Left lung (tissue), 10 donors: ENCODE data around the gene RYR2. TPM values are rescaled to one million over a fixed set of nuclear protein-coding genes. Genes with fewer than 3 reads are reported as not detected.

Experiments used
- ATAC-seq: fragments of 200-7000 bp; cut with Tn5 transposase; one replicate; pipeline ENCODE4 v1.9.1; 2020; ENCODE audit warnings: moderate library complexity
- DNase-seq, 4 donors: peaks; one replicate each; pipeline ENCODE4 v3.0.0-alpha.2; 2013 to 2020
- H3K27ac ChIP-seq, 2 donors: fragments of 200-600 bp; sonication (generic) in 1 of 2; one replicate each; pipeline versions ENCODE4 v1.5.0 to v1.8.0; 2020 to 2021
- H3K27me3 ChIP-seq, 2 donors: fragments of 200-600 bp; sonication (generic) in 1 of 2; one replicate each; pipeline versions ENCODE4 v1.5.0 to v1.8.0; 2020 to 2021
- H3K36me3 ChIP-seq, 2 donors: fragments of 200-600 bp; sonication (generic) in 1 of 2; one replicate each; pipeline versions ENCODE4 v1.5.0 to v1.8.0; 2020 to 2021
- H3K4me1 ChIP-seq, 2 donors: fragments of 200-600 bp; one replicate each; pipeline ENCODE4 v1.8.0; 2021
- H3K4me3 ChIP-seq, 2 donors: fragments of 200-600 bp; sonication (generic) in 1 of 2; one replicate each; pipeline versions ENCODE4 v1.5.0 to v1.8.0; 2020 to 2021; ENCODE audit warnings: mild to moderate bottlenecking in 1 of 2
- H3K9me3 ChIP-seq, 2 donors: fragments of 200-600 bp; sonication (generic) in 1 of 2; one replicate each; pipeline versions ENCODE4 v1.5.0 to v1.8.0; 2020 to 2021
- CTCF ChIP-seq, 2 donors: fragments of 200-600 bp; sonication (generic) in 1 of 2; IDR thresholded peaks; one replicate each; pipeline versions ENCODE4 v1.5.0 to v1.8.0; 2021; ENCODE audit warnings: antibody characterized with exemption in 2 of 2
- intact Hi-C, 2 donors: fragments of 100-400 bp; cut with DNase I; formaldehyde crosslinking; loops; one replicate each; pipeline versions ENCODE4 v1.11.2 to v1.14.2; 2022
- polyA plus RNA-seq, 6 donors: library from polyadenylated mRNA; unstranded; fragments of 120-200 nt; gene quantifications; one replicate each; pipeline ENCODE4 v1.2.1, GENCODE V29; 2013; ENCODE audit not compliant: insufficient read length in 6 of 6
- total RNA-seq, 2 donors: library from RNA; stranded (reverse); fragmentation: NEBNext Ultra II Directional; extraction: Animal tissue kit (Norgen Biotek cat#: 25700); gene quantifications; one replicate each; pipeline ENCODE4 v1.2.1, GENCODE V29; 2021
- donor health status: DM: no; HTN: yes; CAD: no.
- donor health status: DM: no; HTN: no; CAD: no.

RYR2 gene
- total and polyA plus RNA-seq, 8 donors, result 4.7 to 10.3 (median 7.6) TPM

GRCh38 chr1:237670302-237670701 lies 628.3 kb downstream of the RYR2 start:
- intact Hi-C loops, result no loop called here
- no peaks in the 10 kb centered on the region for H3K9me3 ChIP-seq

GRCh38 chr1:237671262-237671661 lies 629.3 kb downstream of the RYR2 start:
- ATAC-seq (no peak), DNase-seq (no peak)
- Histone ChIP-seq H3K9me3 (no peaks in the 10 kb centered on the region), H3K27me3 (no peaks in the 10 kb centered on the region), H3K27ac (no peak overlapping the region), H3K36me3 (no peaks in the 10 kb centered on the region), H3K4me3 (no peak overlapping the region), H3K4me1 (no peaks in the 10 kb centered on the region)
- no peak for TF ChIP-seq CTCF (IDR thresholded peaks at IDR 0.05)
- intact Hi-C loops, result no loop called here

More at GRCh38 chr1:237670302-237670701, 628.3 kb downstream of the RYR2 start:
- ATAC-seq (no peak), DNase-seq (no peak)
- Histone ChIP-seq H3K4me3 (no peak overlapping the region), H3K27ac (no peak overlapping the region), H3K27me3 (no peaks in the 10 kb centered on the region), H3K36me3 (no peaks in the 10 kb centered on the region), H3K4me1 (no peaks in the 10 kb centered on the region)
- no peak for TF ChIP-seq CTCF (IDR thresholded peaks at IDR 0.05)

DNA sequence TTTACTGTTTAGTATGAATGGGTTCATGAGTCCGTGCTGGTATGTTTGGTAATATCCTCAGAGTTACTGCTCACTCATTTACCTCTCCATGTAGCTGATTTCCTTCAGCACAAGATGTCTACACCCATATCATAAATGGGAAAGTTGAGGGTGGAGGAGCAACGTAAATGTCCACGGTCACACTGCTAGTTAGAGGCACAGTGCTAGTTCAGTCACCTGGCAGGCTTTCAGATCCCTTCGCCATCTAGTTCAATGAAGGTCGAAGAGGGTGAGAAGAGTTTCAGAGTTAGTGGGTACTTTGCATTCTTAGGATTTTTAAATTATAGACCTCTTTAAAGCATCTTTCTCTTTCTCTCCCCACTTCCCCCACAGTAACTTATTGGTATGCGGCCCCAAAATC lies 630.0 kb downstream of the RYR2 start:
- Histone ChIP-seq H3K9me3 (no peaks in the 10 kb centered on the region), H3K27ac (no peak overlapping the region), H3K27me3 (no peaks in the 10 kb centered on the region), H3K4me3 (no peak overlapping the region), H3K4me1 (no peaks in the 10 kb centered on the region), H3K36me3 (no peaks in the 10 kb centered on the region)
- intact Hi-C loops, result no loop called here
- no peak for DNase-seq
- no peak for ATAC-seq
- TF ChIP-seq CTCF (IDR thresholded peaks at IDR 0.05), result no peak

DNA sequence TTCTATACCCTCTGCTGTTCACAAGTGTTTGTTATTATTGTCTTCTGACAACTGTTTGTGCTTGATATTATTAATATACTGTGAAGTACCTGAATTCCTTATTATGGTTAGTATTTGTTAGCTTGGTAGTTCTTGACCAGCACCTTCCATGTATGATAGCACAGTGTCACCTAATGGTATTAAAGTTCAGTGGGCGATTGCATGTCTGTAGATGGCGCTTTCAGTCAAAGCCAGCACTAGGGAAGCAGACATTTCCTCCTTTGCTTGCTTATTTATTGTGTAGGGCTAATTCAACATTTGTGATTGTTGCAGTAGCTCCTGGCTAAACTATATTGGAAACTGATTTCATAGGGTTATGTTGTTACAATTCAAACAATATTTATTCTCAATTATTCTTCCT lies 630.8 kb downstream of the RYR2 start:
- no peaks in the 10 kb centered on the region for H3K36me3 ChIP-seq
- H3K27ac ChIP-seq, result no peak overlapping the region
- no peaks in the 10 kb centered on the region for H3K4me1 ChIP-seq
- no peak for ATAC-seq
- intact Hi-C loops, result no loop called here
- no peaks in the 10 kb centered on the region for H3K9me3 ChIP-seq
- DNase-seq, result peak in 1 of 4 donors; percentile 7
- H3K4me3 ChIP-seq, result no peak overlapping the region
- TF ChIP-seq CTCF (IDR thresholded peaks at IDR 0.05), result no peak
- H3K27me3 ChIP-seq, result no peaks in the 10 kb centered on the region

DNA sequence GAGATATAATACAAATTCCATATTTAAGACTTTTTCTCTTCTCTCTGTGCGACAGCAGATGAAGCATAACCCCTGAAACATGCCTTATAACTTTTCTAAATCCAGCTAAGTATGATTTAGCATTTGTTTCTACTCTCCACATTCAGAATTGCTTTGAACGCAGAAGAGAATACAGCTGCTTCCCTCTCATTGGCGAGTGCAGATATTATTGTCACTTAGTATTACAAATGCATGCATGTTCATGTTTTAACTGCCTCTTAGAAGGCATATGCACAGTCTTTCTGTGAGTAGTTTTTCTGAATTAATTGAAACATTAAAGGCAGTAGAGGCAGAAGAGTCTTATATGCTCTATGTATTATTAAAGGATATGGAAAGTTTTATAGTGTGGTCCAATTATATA lies 631.6 kb downstream of the RYR2 start:
- DNase-seq, result no peak
- intact Hi-C loops, result no loop called here
- H3K36me3 ChIP-seq, result no peaks in the 10 kb centered on the region
- H3K4me3 ChIP-seq, result no peak overlapping the region
- no peaks in the 10 kb centered on the region for H3K4me1 ChIP-seq
- H3K27ac ChIP-seq, result no peak overlapping the region
- H3K9me3 ChIP-seq, result no peaks in the 10 kb centered on the region
- no peaks in the 10 kb centered on the region for H3K27me3 ChIP-seq
- no peak for TF ChIP-seq CTCF (IDR thresholded peaks at IDR 0.05)
- no peak for ATAC-seq
